Natural killer cell (primary cell): ENCODE measurements around the gene CBLL2. TPM values are rescaled to one million over a fixed set of nuclear protein-coding genes. Genes with fewer than 3 reads are reported as not detected.

Source experiments
- ATAC-seq, 3 donors: fragments of 150-1000 bp in 2 of 3; fragments of 200-7000 bp in 1 of 3; cut with Tn5 transposase; 1 replicate in 1 of 3; 2 replicates in 2 of 3; pipeline ENCODE4 v1.10.0; 2021; ENCODE audit warnings: mild to moderate bottlenecking in 2 of 3, moderate library complexity in 2 of 3
- DNase-seq, 2 donors: peaks; one replicate each; pipeline versions ENCODE4 v3.0.0 to v3.0.0-alpha.2; 2013 to 2021; ENCODE audit warnings: mixed read lengths in 1 of 2
- H3K27ac ChIP-seq: one replicate; pipeline ENCODE4 v1.5.1; 2013; ENCODE audit warnings: mild to moderate bottlenecking, low read length
- H3K27me3 ChIP-seq: one replicate; pipeline ENCODE4 v1.6.1; 2013; ENCODE audit warnings: low read length; ENCODE audit not compliant: control insufficient read depth, insufficient read depth
- H3K36me3 ChIP-seq: one replicate; pipeline ENCODE4 v1.6.1; 2013; ENCODE audit warnings: low read length; ENCODE audit not compliant: control insufficient read depth, insufficient read depth
- H3K4me1 ChIP-seq: one replicate; pipeline ENCODE4 v1.6.1; 2013; ENCODE audit warnings: low read length; ENCODE audit not compliant: control insufficient read depth, insufficient read depth
- H3K4me3 ChIP-seq: one replicate; pipeline ENCODE4 v1.5.1; 2013; ENCODE audit warnings: low read length
- H3K9me3 ChIP-seq: one replicate; pipeline ENCODE4 v1.6.1; 2013; ENCODE audit warnings: low read length; ENCODE audit not compliant: control insufficient read depth, insufficient read depth
- H3K27ac Mint-ChIP-seq, 2 donors: one replicate each; pipeline ENCODE4 v1.8.0; 2022; ENCODE audit warnings: mild to moderate bottlenecking in 2 of 2, mixed read lengths in 2 of 2, moderate library complexity in 1 of 2
- H3K27me3 Mint-ChIP-seq, 2 donors: one replicate each; pipeline ENCODE4 v1.8.0; 2022; ENCODE audit warnings: low read depth in 2 of 2, mixed read lengths in 2 of 2
- H3K36me3 Mint-ChIP-seq: one replicate; pipeline ENCODE4 v1.8.0; 2022; ENCODE audit warnings: mixed read lengths
- H3K4me1 Mint-ChIP-seq, 2 donors: one replicate each; pipeline ENCODE4 v1.8.0; 2022; ENCODE audit warnings: mixed read lengths in 2 of 2
- H3K4me3 Mint-ChIP-seq: one replicate; pipeline ENCODE4 v1.8.0; 2022; ENCODE audit warnings: mild to moderate bottlenecking, moderate library complexity, mixed read lengths
- H3K9me3 Mint-ChIP-seq, 2 donors: one replicate each; pipeline ENCODE4 v1.8.0; 2022; ENCODE audit warnings: mixed read lengths in 2 of 2
- WGBS: methylation state at CpG from one replicate; pipeline ENCODE4 v1.1.7; 2013; ENCODE audit warnings: missing lambda C conversion rate; ENCODE audit not compliant: insufficient coverage; 5-methylcytosine and 5-hydroxymethylcytosine counted together
- intact Hi-C: fragments of 100-400 bp; cut with micrococcal nuclease; formaldehyde crosslinking; loops from one replicate; pipeline ENCODE4 v1.14.2; 2022
- total RNA-seq, 4 donors: library from RNA; stranded (reverse); fragments of 120-200 nt in 1 of 4; gene quantifications; one replicate each; pipeline versions ENCODE4 v1.2.3 to v1.2.4, GENCODE V29; 2013 to 2022
- TF ChIP-seq, protein P1 (sequence below): fragments of 200-600 bp; IDR thresholded peaks from one replicate; pipeline ENCODE4 v1.8.0; 2022; ENCODE audit warnings: antibody characterized with exemption

Gene CBLL2
- total RNA-seq, 3 donors from 2014 or later (not counting 1 experiment from before 2014, with no cell fraction given): not detected

DNA sequence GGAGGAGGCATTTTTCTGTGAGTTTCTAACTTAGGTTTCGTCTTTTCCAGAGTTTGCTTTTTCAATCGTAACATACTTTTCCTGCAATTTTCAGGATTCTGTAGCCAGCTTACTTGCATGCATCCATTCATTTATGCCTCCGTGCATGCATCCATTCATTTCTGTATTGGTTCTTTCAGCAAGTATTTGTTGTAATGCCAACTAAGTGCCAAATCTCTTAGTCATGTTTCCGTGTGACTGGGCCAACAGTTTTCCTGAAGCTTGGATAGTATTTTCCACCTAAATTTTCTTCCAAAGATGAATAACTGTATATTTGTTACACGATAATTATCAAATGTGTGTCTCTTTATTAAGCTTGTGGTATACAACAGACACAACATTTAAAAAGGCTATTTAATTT is 41.5 kb downstream of the CBLL2 start:
- intact Hi-C loops: no loop called here
- TF ChIP-seq, protein P1, sequence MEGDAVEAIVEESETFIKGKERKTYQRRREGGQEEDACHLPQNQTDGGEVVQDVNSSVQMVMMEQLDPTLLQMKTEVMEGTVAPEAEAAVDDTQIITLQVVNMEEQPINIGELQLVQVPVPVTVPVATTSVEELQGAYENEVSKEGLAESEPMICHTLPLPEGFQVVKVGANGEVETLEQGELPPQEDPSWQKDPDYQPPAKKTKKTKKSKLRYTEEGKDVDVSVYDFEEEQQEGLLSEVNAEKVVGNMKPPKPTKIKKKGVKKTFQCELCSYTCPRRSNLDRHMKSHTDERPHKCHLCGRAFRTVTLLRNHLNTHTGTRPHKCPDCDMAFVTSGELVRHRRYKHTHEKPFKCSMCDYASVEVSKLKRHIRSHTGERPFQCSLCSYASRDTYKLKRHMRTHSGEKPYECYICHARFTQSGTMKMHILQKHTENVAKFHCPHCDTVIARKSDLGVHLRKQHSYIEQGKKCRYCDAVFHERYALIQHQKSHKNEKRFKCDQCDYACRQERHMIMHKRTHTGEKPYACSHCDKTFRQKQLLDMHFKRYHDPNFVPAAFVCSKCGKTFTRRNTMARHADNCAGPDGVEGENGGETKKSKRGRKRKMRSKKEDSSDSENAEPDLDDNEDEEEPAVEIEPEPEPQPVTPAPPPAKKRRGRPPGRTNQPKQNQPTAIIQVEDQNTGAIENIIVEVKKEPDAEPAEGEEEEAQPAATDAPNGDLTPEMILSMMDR: no peak
- no peaks in the 10 kb centered on the region for H3K36me3 ChIP-seq
- Mint-ChIP-seq H3K9me3 (peaks cover 0 to 2% of the 10 kb centered on the region in 2 donors), H3K4me1 (no peaks in the 10 kb centered on the region), H3K27me3 (no peaks in the 10 kb centered on the region), H3K36me3 (no peaks in the 10 kb centered on the region), H3K4me3 (no peak overlapping the region), H3K27ac (no peak overlapping the region)
- no peak overlapping the region for H3K27ac ChIP-seq
- WGBS: 86% methylated on average over 3 of the region's 5 CpGs
- no peaks in the 10 kb centered on the region for H3K27me3 ChIP-seq
- H3K4me1 ChIP-seq: no peaks in the 10 kb centered on the region
- ATAC-seq (no peak), DNase-seq (no peak)
- H3K9me3 ChIP-seq: no peaks in the 10 kb centered on the region
- H3K4me3 ChIP-seq: no peak overlapping the region

DNA sequence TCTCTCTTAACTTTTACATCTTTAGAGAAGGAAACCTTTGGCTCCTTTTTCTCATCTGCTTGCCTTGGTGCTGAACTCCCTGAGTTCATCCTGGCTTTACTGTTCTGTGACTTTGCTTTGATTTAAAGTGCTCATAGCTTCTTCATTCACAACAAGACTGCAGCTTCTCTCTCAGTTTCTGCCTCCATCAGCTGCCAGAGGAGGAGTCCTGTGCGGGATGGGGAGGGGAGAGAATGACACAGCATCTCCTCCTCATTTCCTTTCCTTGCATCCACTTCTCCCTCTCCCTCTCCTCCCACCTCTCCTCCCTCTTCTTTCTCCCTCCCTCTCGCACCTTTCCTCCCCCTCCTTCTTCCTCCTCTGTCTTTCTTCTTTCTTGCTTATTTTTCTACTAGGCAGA is 42.0 kb downstream of the CBLL2 start:
- DNase-seq (no peak), ATAC-seq (no peak)
- H3K4me1 Mint-ChIP-seq: no peaks in the 10 kb centered on the region
- H3K9me3 ChIP-seq: no peaks in the 10 kb centered on the region
- no peaks in the 10 kb centered on the region for H3K27me3 Mint-ChIP-seq
- H3K27ac Mint-ChIP-seq: no peak overlapping the region
- H3K36me3 ChIP-seq: no peaks in the 10 kb centered on the region
- no peak overlapping the region for H3K4me3 ChIP-seq
- H3K27ac ChIP-seq: no peak overlapping the region
- TF ChIP-seq, protein P1: no peak
- H3K27me3 ChIP-seq: no peaks in the 10 kb centered on the region
- H3K4me1 ChIP-seq: no peaks in the 10 kb centered on the region
- peaks cover 0 to 2% of the 10 kb centered on the region in 2 donors for H3K9me3 Mint-ChIP-seq
- H3K4me3 Mint-ChIP-seq: no peak overlapping the region
- H3K36me3 Mint-ChIP-seq: no peaks in the 10 kb centered on the region
- WGBS: no CpG with 5 or more reads among the region's 2 CpGs
- intact Hi-C loops: no loop called here

DNA sequence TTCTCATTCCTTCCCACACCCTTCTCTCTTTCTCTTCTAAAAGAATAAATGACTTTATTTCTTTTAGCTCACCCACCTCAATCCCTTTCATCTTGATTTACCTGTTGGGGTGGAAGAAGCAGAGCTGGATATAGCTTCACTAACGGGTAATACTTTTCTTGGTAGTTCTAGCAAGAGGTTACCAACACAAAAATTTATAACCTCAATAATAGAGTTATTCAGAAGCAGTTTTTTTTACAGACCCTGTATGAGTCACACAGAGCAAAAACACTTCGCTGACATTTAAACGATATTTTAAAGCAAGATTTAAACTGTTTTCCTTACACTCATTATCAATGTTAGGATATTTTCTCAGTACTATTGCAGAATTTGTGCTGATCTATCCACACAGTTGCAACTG is 42.4 kb downstream of the CBLL2 start:
- Histone ChIP-seq H3K36me3 (no peaks in the 10 kb centered on the region), H3K9me3 (no peaks in the 10 kb centered on the region), H3K4me3 (no peak overlapping the region), H3K27ac (no peak overlapping the region), H3K4me1 (no peaks in the 10 kb centered on the region), H3K27me3 (no peaks in the 10 kb centered on the region)
- Mint-ChIP-seq H3K9me3 (peaks cover 0 to 2% of the 10 kb centered on the region in 2 donors), H3K4me1 (no peaks in the 10 kb centered on the region), H3K4me3 (no peak overlapping the region), H3K27ac (no peak overlapping the region), H3K36me3 (no peaks in the 10 kb centered on the region), H3K27me3 (no peaks in the 10 kb centered on the region)
- no peak for ATAC-seq
- DNase-seq: no peak
- 93% methylated on average over 2 of the region's 3 CpGs for WGBS
- TF ChIP-seq, protein P1: no peak
- intact Hi-C loops: no loop called here

DNA sequence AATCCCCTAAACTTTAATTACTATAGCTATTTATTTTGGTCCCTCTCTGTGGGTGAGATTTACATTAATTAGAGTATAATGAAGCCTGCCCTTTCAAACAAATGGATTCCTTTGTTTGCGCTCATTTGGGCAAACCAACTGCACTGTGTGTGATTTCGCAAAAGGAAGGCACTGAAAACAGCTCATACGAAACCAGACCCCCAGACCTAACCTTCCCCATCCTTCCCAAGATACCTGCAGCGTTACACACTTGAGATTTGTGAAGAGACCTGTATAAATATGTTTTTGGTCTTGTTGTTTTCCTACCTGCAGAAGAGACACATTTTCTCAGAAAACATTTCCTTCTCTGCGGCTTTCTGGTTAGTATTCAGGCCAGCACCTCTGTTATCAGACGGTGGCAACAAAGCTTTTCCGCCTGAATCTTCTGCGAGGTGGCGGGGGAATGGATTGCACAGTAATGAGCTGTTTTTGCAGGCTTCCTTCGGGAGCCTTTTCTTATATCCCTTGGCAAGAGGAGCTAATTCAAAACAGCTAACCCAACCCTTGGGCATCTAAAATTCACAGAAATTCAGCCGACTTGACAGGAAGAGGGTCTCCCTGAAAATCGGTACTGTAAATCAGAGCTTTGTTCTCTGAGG is 47.6 kb downstream of the CBLL2 start:
- WGBS: 85% methylated on average over 7 of the region's 12 CpGs
- H3K4me3 ChIP-seq: no peak overlapping the region
- no peaks in the 10 kb centered on the region for H3K27me3 ChIP-seq
- Mint-ChIP-seq H3K4me3 (no peak overlapping the region), H3K27me3 (no peaks in the 10 kb centered on the region), H3K4me1 (no peaks in the 10 kb centered on the region), H3K27ac (no peak overlapping the region), H3K36me3 (no peaks in the 10 kb centered on the region), H3K9me3 (peaks cover 0 to 2% of the 10 kb centered on the region in 2 donors)
- H3K27ac ChIP-seq: no peak overlapping the region
- no peaks in the 10 kb centered on the region for H3K36me3 ChIP-seq
- TF ChIP-seq, protein P1: no peak
- ATAC-seq: no peak
- DNase-seq: no peak
- no peaks in the 10 kb centered on the region for H3K4me1 ChIP-seq
- no peaks in the 10 kb centered on the region for H3K9me3 ChIP-seq
- intact Hi-C loops: no loop called here
